Endometrial microvascular endothelial cells (primary cell): ENCODE measurements around the gene PDGFRB. TPM values are rescaled to one million over a fixed set of nuclear protein-coding genes. Genes with fewer than 3 reads are reported as not detected.

Source experiments
- in situ Hi-C: cut with HindIII; loops from 2 replicates; pipeline ENCODE4 v1.10.0; 2017; ENCODE audit warnings: low sequenced_read_pairs, low pct_unique_long_range_greater_than_20kb; ENCODE audit errors: inconsistent ontology term
- total RNA-seq: library from RNA; depleted of rRNA; stranded (reverse); fragments of >200 nt; gene quantifications from one replicate; pipeline ENCODE4 v1.2.3, GENCODE V29; 2015; ENCODE audit errors: inconsistent ontology term

The PDGFRB gene
- 2.8 TPM for total RNA-seq

DNA sequence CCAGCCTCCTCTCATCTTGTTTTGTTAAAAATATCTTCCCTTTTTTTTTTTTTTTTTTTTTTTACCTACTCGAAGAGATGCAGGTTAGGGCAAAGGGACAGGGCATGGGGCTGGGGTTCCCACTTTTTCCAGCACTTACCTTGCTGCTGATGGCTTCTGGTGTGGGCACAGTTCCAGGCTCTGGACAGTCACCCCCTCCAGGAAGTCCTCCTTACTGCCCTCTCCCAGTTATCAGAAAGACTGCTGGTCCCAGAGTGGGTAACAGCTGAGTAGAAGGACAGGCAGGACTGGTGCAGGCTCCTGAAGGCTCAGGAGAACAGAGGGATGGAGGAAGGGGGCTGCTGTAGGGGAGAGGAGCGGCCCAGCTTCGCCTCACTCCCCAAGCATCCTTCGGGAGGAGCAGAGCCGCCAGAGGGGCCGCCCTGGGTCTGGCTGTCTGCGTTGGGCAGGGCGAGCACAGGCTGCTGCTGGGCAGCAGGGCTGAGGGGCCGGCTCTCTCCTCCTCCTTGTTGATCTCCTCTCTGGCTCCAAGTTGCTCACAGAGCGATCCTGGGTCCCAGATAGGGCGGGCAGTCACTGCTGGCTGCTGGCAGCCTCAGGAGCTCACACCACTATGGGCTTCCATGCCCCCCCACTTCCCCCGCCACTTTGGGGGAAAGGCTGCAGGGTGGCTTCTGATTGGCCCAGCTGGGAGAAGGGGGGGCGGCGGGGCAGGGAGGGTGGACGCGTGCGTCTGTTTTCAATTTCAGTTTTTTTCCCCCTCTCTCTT, at the start of gene PDGFRB:
PDGFRB (minus strand) TSS at position 588 of the 769 bp plus-strand sequence. CDS start 18,798 bp downstream, outside the sequence.
- in situ Hi-C loops = no loop called here

DNA sequence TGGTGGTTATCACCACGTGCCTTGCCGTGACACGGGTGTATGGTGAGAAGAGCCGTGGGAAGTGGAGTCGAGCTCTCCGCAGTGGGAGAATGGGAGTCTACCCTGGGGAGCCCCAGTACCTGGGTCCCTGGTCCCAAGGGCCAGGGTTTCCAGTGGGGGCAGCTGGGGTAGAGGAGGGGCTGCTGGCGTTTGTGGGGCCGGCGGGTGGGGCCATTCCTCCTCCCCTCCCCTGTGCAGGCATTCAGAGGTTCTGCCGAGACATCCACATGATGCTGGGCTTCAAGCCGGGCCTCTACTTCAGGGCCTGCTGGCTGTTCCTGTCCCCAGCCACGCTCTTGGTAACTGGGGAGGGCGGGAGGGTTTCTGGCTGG, 48.9 kb upstream of the PDGFRB start:
- in situ Hi-C loops = no loop called here

DNA sequence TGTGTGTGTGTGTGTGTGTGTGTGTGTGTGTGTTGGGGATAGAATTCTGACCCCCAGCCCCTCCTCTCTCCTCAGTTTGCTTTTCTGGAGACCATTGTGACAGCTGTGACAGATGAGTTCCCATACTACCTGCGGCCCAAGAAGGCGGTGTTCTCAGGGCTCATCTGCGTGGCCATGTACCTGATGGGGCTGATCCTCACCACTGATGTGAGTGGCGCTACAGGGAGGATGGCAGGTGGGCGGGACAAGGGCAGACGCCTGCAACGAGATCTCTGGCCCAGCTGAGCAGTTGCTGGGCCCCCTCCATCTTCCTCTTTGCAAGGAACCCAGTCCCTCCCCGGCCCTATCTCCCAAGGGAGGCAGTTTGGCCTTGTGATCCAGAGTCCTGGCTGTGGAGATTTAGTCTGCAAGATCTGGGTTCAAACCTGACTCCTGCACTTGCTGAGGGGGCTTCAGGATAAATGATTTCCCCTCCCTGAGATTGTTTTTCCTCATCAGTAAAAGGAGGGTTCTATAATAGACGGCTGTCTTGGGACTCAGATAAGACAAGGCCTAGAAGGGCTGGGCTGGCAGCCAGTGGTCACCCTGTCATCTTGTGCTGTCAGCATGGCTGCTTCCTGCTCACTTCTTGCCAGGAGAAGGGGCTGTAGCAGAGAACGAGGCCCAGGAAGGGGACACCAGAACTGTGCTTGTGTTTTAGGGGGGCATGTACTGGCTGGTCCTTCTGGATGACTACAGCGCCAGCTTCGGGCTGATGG, 48.4 kb upstream of the PDGFRB start:
- in situ Hi-C loops = no loop called here

DNA sequence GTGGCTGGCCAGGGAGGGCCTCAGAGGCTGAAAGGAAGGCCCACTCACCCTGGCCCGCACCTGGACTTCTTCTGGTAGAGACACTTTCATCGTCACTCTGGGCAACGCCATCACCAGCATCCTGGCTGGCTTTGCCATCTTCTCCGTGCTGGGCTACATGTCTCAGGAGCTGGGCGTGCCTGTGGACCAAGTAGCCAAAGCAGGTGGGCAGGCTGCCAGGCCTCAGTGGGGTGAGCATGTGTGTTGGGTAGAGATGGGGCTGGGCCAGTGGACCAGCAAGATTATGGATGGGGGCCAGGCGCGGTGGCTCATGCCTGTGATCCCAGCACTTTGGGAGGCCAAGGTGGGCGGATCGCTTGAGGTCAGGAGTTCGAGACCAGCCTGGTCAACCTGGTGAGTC, 46.9 kb upstream of the PDGFRB start:
- in situ Hi-C loops = no loop called here

DNA sequence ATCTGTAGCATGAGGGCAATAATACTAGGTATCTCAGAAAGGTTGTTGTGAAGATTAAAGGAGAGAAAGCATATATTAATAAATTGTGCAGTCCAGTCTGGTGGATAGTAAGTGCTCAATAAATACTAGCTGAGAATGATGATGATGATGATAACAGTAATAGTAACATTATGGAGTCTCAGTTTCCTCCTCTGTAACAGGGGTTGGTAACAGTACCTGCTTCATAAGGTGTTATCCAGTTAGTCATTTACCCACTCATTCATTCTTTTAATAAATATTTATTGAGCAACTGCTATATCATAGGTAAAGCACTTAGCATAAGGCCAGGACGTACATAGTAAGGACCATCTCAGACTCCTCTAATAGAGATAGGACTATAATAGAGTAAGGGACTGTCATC, 41.8 kb upstream of the PDGFRB start:
- in situ Hi-C loops = no loop called here

DNA sequence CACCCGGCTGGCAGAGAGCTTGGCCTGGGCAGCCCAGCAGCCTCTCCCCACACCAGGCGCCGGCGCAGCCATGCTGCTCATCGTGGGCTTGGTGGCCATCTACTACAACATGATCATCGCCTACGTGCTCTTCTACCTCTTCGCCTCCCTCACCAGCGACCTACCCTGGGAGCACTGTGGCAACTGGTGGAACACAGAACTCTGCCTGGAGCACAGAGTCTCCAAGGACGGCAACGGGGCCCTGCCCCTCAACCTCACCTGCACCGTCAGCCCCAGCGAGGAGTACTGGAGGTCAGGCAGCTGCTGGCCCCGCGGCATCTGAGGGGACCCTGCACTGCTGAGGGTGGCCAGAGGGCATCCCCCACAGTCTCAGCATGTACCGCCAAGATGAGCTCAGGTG, 41.3 kb upstream of the PDGFRB start:
- in situ Hi-C loops = no loop called here

DNA sequence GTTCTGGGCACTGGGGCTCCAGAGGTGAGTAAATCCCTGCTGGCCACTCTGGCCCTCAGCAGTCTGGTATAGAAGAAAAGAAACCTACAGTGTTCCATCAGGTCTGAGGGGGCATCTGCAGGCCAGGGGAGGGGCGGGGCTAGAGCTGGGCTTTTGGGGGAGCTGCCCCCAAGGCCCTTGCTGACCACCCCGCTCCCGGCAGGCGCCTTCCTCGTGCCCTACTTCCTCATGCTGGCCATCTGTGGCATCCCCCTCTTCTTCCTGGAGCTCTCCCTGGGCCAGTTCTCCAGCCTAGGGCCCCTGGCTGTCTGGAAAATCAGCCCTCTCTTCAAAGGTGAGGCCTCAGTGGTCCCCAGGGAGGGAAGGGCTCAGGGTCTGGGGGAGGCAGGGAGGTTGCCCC, 40.9 kb upstream of the PDGFRB start:
- in situ Hi-C loops = no loop called here

DNA sequence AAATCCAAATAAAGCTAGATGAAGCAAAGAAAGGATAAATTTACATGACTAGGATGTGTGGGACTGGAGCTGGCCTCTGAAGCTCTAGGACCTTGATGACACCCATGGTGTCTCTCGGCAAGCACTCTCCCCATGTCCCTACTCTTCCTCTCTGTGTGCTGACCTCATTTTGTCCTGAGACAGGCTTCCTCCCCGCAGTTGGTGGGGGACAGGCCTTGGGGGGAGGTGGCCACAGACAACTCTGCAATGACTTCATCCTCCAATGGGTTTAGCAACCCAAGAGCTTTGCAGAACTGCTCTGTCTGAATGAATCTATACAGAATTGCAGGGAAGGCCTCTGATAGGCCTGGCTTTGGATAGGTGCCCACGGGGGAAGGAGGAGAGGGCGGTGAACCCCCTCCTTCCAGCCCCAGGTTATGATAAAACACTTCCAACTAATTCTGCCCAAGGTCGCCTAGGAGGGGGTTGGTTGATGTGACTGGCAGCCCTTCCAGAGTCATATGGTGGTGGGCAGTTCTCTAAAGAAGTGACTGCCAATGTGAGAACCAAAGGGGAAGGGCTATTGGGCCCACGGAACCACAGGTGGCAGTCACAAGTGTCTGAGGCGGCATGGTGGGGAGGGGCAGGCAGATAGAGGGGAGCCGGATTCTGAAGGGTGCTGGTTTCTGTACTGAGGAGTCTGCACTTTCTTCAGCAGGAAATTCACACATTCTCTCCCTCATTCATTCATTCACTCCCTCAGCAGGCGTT, 40.3 kb upstream of the PDGFRB start:
- in situ Hi-C loops = no loop called here

DNA sequence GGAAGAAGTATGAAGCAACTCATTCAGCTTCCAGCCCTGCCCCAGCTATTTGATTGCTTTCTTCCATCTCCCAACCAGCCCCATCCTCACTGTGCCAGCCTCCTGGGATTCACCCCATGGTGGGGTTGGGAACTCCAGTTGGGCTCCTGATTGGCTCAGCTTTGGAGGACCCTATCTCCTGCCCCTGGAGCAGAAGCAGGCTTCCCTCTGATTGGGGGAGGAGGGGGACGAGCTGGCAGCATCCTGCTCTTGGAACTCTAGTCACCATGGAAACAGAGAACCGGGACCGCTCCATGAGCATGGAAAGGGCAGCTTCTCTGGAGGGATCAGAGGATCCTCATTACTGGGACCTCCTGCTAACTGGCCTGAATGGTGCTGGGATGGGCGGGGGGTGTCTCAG, 36.8 kb upstream of the PDGFRB start:
- in situ Hi-C loops = no loop called here

DNA sequence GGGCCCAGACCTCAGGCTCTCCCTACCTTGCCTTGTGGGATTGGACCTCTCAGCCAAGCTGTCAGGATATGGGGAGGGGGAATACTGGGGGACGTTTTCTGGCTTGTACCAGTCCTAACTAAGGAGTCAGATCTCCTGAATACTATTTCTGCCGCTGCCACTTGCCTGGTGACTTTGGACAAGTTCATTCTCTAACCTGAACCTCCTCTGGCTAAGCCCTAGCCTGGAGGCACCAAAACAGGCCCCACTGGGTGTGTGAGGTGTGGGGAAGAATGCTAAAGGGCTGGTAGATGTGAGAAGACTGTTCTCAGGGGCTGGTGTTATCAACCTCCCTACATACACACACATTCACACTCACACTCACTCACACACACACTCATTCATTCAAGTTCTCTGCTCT, 35.3 kb upstream of the PDGFRB start:
- in situ Hi-C loops = no loop called here

DNA sequence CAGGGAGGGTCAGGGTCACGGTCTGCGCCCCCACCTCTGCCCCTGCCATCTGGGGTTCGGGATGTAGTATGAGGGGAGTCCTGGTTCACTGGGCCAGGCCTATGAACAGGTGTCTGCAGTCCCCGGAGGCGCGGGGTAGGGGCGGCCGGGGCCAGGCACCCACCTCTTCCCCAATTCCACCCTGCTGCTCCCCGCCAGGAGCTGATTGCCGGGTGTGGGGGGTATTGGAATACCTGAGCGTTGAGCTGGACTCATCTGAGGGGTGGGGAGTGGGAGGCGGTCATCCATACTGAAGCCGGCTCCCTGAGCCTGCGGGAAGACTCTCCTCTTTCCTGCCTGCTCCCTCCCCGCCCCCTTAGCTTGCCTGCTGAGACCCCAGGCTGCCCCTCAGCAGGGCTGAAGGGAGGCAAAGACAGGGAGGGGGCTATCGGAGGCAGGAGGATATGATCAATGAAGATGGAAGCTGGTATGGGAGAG, 34.9 kb upstream of the PDGFRB start:
- in situ Hi-C loops = no loop called here

DNA sequence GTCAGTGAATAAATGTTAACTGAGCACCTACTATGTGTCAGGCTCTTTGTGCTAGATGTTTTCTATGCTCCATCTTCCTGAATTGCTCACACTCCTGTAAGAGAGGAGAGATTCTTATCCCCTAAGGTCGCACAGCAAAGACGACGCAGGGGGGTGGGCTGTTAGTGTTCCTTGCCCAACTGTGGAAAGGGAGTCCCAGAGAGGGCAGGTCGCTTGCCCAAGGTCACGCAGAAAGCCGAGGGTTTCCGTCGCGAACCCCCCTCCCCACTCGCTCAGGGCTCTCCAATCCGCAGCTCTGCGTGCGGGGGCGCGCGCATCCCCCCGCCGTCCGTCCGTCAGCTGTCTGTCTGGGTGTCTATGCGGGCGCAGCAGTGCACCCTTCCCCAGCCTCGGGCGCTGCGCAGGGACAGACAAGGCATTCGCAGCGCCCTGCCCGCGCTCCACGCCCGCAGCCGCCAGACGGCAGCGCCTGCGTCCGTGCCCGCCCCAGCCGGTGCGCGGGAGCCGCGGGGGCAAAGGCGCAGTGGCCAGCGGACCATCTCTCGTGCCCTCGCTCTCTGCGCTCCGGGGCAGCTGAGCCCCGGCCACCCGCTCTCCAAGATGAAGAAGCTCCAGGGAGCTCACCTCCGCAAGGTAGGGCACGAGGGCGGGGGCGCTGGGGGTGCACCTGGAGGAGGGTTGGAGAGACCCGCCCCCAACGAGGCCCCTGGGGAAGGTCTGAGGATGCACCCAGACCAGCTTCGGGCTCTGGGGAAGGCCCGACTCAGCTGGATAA, 34.3 kb upstream of the PDGFRB start, which contains the start of gene SLC6A7:
SLC6A7 (plus strand) TSS at position 335 of the 775 bp plus-strand sequence; CDS start at position 601, 266 bp downstream.
- in situ Hi-C loops = no loop called here

DNA sequence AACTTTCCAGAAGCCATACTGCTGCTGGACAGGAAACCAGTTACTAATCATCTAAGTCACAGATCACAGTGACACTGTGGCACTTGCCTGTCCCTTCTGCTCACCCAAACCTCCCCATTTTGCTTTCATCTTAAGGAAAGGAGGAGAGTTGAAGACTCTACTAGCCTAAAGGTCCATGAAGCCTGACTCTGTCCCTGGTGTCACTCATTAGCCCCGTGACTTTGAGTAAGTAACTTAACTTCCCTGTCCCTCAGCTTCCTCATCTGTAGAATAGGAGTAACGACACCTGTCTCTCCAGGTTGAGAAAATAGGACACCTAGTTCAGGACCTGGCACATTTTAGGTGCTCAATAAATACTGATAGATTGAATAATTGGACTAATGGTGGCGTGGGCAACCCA, 33.7 kb upstream of the PDGFRB start:
- in situ Hi-C loops = no loop called here

DNA sequence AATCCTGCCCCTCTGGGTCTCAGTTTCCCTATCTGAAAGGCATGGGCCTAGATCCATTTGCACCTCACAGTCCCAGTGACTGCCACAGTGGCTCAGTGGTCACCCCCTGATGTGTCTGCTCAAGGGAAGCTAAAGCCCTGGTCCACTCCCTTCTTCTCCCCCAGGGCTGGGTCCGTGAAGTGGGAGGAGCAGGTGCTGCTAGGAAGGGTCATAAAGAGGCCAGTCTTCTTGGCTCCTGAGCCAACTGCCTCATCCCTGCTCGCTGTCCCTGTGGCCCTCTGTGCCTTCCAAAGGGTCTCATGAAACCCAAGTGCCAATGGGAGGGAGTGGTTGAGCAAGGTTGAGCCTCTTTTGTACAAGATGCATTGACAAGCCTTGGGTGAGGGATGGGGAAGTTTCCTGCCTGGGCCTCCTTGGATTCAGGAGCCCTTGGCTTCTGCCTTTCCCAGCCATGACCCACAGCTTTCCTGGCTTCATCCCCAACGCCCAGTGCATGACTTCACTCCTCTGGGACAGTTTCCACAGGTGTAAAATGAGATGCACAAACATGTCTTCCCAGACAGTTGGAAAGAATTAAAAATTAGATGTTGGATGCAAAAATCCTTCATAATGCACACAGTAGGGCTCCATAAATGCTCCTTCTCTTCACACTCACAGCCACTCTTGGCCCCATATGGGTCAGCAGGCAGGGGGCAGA, 32.6 kb upstream of the PDGFRB start:
- in situ Hi-C loops = no loop called here

DNA sequence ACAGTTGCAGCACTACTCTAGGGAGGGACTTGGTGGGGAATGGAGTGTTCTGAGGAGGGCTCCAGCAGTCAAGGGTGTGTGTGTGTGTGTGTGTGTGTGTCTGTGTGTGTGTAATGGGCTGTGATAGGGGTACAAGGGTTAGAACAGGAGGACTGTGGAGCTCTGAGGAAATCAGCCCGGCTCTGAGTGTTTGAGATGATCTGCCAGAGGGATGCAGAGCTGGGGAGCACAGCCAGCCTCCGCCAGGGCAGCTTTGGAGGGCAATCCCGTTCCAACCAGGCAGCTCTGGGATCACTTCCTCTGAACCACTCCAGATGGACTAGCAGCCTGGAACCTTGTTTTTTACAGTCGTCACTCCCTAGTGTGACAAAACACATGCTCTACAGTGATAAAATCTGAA, 31.3 kb upstream of the PDGFRB start:
- in situ Hi-C loops = no loop called here

DNA sequence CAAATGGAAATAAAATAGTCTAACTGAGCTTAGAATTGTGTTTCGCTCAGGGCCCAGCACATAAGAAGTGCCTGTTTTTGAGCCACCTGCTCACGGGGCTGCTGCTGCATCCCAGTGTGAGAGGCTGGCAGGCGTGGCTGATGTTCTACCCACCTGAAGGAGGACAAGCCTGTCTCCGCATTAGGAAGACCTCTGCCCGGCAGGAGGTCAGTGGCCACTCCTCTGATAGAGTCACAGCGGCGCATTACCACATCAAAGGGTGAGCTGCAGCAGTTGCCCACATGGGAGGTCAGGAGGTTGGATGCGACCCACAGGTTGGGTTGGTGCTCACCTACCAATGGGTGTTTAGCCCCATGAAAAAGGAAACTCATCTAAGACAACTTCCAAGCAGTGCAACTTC, 30.5 kb upstream of the PDGFRB start:
- in situ Hi-C loops = no loop called here

DNA sequence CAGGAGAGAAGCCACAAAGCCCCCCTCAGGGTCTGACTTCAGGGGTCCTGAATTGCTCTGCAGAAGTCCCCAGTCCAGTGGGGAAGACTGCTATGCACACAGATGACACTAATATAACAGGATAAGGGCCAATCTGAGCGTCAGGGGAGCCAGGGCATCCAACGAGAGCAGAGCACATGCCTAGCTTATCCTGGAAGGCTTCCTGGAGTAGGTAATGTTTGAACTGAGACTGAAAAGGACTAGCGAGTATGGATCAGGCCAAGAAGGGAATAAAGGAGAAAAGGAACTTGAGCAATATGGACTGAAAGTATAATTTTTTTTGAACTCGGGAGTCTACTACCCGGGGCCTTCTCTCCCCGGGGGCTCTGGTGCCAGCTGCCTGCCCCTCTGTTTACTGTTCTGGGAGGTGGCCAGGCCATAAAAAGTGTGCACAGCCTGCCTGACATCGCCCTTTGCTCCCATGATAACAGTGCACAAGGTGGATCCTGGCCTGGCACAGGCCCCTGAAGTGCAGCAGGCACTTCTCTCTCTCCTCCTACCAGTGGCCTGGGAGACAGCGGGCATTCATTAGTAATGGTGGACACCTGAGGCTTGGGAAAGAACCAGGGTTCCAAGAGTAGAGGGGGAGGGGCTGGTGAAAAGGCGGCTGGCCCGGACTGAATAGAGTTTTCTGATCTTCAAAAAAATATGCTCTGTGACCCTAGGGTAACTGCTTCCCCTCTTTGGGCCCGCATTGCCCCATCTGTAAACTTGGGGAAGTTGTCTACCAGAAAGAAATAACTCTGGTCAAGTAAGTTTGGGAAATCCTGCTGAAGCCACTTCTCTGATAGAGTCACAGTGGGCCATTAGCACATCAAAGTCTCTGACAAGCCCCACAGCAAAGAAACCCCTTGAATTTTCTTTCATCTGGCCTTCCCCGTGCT, 29.6 kb upstream of the PDGFRB start:
- in situ Hi-C loops = no loop called here
